ENCODE results near the gene CBARP.

CBARP gene

GRCh38 chr19:1252821-1253513 is 15.2 kb upstream of the CBARP start (continued):
- TF ChIP-seq HIC1 (tag by site-specific recombination; IDR thresholded peaks at IDR 0.05) = peak; percentile 72
- no peak for TF ChIP-seq MZF1 (tag by site-specific recombination; IDR thresholded peaks at IDR 0.05; ENCODE audit: borderline replicate concordance)
- TF ChIP-seq ZBTB17 (tag by site-specific recombination; IDR thresholded peaks at IDR 0.05) = no peak
- 0 out of 2 replicates have a peak, but pooled peaks have one; percentile 16 for TF ChIP-seq ZNF335 (tag by site-specific recombination; conservative IDR thresholded peaks at IDR 0.05)
- TF ChIP-seq ZBTB11 (tag by site-specific recombination; conservative IDR thresholded peaks at IDR 0.05; ENCODE audit: low read depth) = no peak
- no peak for TF ChIP-seq KLF10 (tag by site-specific recombination; IDR thresholded peaks at IDR 0.05)
- no peak for TF ChIP-seq ZNF16 (tag by site-specific recombination; IDR thresholded peaks at IDR 0.05; ENCODE audit: low read depth)
- TF ChIP-seq ZNF112 (tag by site-specific recombination; IDR thresholded peaks at IDR 0.05) = no peak
- no peak for TF ChIP-seq ZBTB49 (tag by site-specific recombination; IDR thresholded peaks at IDR 0.05; ENCODE audit: low read depth)
- peak; percentile 38; the same call in 1 of the 2 replicates for TF ChIP-seq PRDM4 (tag by site-specific recombination; IDR thresholded peaks at IDR 0.05)
- no peak for TF ChIP-seq ZNF146 (tag by site-specific recombination; IDR thresholded peaks at IDR 0.05)
- peak; percentile 91 for TF ChIP-seq ZFHX2 (tag by site-specific recombination; conservative IDR thresholded peaks at IDR 0.05)
- no peak for TF ChIP-seq ZNF140 (tag by site-specific recombination; IDR thresholded peaks at IDR 0.05)
- TF ChIP-seq ZNF449 (tag by site-specific recombination; IDR thresholded peaks at IDR 0.05) = no peak
- no peak for TF ChIP-seq MEIS1 (CRISPR knock-in tag; IDR thresholded peaks at IDR 0.05; ENCODE audit: borderline replicate concordance)
- TF ChIP-seq ZFP3 (tag by site-specific recombination; IDR thresholded peaks at IDR 0.05; ENCODE audit: low read depth) = no peak
- no peak for TF ChIP-seq YY1 (tag by site-specific recombination; IDR thresholded peaks at IDR 0.05)
- no peak for TF ChIP-seq ZNF501 (tag by site-specific recombination; IDR thresholded peaks at IDR 0.05)
- no peak for TF ChIP-seq ZNF2 (tag by site-specific recombination; IDR thresholded peaks at IDR 0.05)
- peak; percentile 94 for TF ChIP-seq ZNF18 (tag by site-specific recombination; IDR thresholded peaks at IDR 0.05)
- no peak for TF ChIP-seq KLF9 (tag by site-specific recombination; IDR thresholded peaks at IDR 0.05; ENCODE audit: low read depth)
- no peak for TF ChIP-seq REPIN1 (tag by site-specific recombination; IDR thresholded peaks at IDR 0.05; ENCODE audit: low read depth)
- no peak; the same call in 1 of the 2 replicates for TF ChIP-seq ZBTB7A (tag by site-specific recombination; IDR thresholded peaks at IDR 0.05; ENCODE audit: low read depth)
- peak; percentile 66 for TF ChIP-seq SP2 (tag by site-specific recombination; IDR thresholded peaks at IDR 0.05)
- TF ChIP-seq ZNF571 (tag by site-specific recombination; IDR thresholded peaks at IDR 0.05) = no peak
- no peak for TF ChIP-seq ZNF354C (tag by site-specific recombination; IDR thresholded peaks at IDR 0.05; ENCODE audit: borderline replicate concordance, low read depth)

All from HEK293 (cell line).